NCI-H2196 treated with DMSO at 0.1 percent for 48 hours (cell line): ENCODE results near the gene FCGR2B.
"Not testable (repeated sequence)": the region's sequence is repeated elsewhere in the genome, so short reads cannot be mapped to it uniquely, and the experiment has no call there.

Experiments
- DNase-seq: peaks from one replicate; lab custom pipeline; 2025; ENCODE audit not compliant: unreplicated experiment; lab: John Stamatoyannopoulos, UW

Gene FCGR2B

GRCh38 chr1:161705537-161705936 lies 42.6 kb downstream of the FCGR2B start:
- DNase-seq = no peak

- no peak for DNase-seq
Observed at GRCh38 chr1:161706113-161706481, 43.2 kb downstream of the FCGR2B start.

- DNase-seq = no peak
Observed at GRCh38 chr1:161706482-161707347, 43.8 kb downstream of the FCGR2B start, which contains the start of gene FCRLA. FCRLA (plus strand) TSS chr1:161707229; CDS start chr1:161707265, 36 bp downstream.

- no peak for DNase-seq
Observed at GRCh38 chr1:161707503-161707902, 44.6 kb downstream of the FCGR2B start.

- no peak for DNase-seq
Observed at GRCh38 chr1:161709373-161709772, 46.4 kb downstream of the FCGR2B start.

- DNase-seq = no peak
Observed at GRCh38 chr1:161710560-161710959, 47.6 kb downstream of the FCGR2B start.

- DNase-seq = no peak
Observed at GRCh38 chr1:161718559-161719324, 55.8 kb downstream of the FCGR2B start.

GRCh38 chr1:161719325-161719611 lies 56.3 kb downstream of the FCGR2B start:
- no peak for DNase-seq

- no peak for DNase-seq
Observed at GRCh38 chr1:161720422-161720821, 57.5 kb downstream of the FCGR2B start.

- no peak for DNase-seq
Observed at GRCh38 chr1:161720956-161721737, 58.2 kb downstream of the FCGR2B start, which contains the start of gene FCRLB. FCRLB (plus strand) TSS chr1:161721544; CDS start chr1:161722673, 1,129 bp downstream.

GRCh38 chr1:161721738-161722343 lies 58.9 kb downstream of the FCGR2B start:
- DNase-seq = no peak

- DNase-seq = no peak
Observed at GRCh38 chr1:161722406-161722805, 59.5 kb downstream of the FCGR2B start.

GRCh38 chr1:161723459-161724141 lies 60.7 kb downstream of the FCGR2B start:
- no peak for DNase-seq

GRCh38 chr1:161725258-161725907 lies 62.4 kb downstream of the FCGR2B start:
- not testable (repeated sequence) for DNase-seq

GRCh38 chr1:161725908-161726472 lies 63.0 kb downstream of the FCGR2B start:
- no peak for DNase-seq

- peak; percentile 29 for DNase-seq
Observed at GRCh38 chr1:161726473-161727255, 63.7 kb downstream of the FCGR2B start.

- no peak for DNase-seq
Observed at GRCh38 chr1:161727256-161727924, 64.4 kb downstream of the FCGR2B start.
